Ascending aorta (tissue), 2 donors: Measurements from ENCODE around the gene CHIC1. TPM values are rescaled to one million over a fixed set of nuclear protein-coding genes. Genes with fewer than 3 reads are reported as not detected.
"Not testable (repeated sequence)": the region's sequence is repeated elsewhere in the genome, so short reads cannot be mapped to it uniquely, and the experiment has no call there.

Experiments used
- DNase-seq, 2 donors: peaks; one replicate each; pipeline ENCODE4 v3.0.0-alpha.2; 2019; ENCODE audit warnings: low spot score in 2 of 2
- H3K27ac ChIP-seq, 2 donors: fragments of 200-600 bp; sonication (generic); one replicate each; pipeline ENCODE4 v1.5.1; 2016 to 2017; ENCODE audit warnings: mild to moderate bottlenecking in 1 of 2
- H3K27me3 ChIP-seq: fragments of 200-600 bp; sonication (generic); one replicate; pipeline ENCODE4 v1.5.1; 2017
- H3K36me3 ChIP-seq, 2 donors: fragments of 200-600 bp; sonication (generic); one replicate each; pipeline ENCODE4 v1.5.1; 2016
- H3K4me1 ChIP-seq, 2 donors: fragments of 200-600 bp; sonication (generic); one replicate each; pipeline ENCODE4 v1.5.1; 2016 to 2017; ENCODE audit warnings: mild to moderate bottlenecking in 1 of 2
- H3K4me3 ChIP-seq, 2 donors: fragments of 200-600 bp; sonication (generic); one replicate each; pipeline ENCODE4 v1.5.1; 2016 to 2017; ENCODE audit warnings: mild to moderate bottlenecking in 1 of 2
- H3K9me3 ChIP-seq, 2 donors: fragments of 200-600 bp; sonication (generic); one replicate each; pipeline ENCODE4 v1.5.1; 2016
- intact Hi-C: fragments of 100-400 bp; cut with DNase I; formaldehyde crosslinking; loops from one replicate; pipeline ENCODE4 v1.15.1; 2023
- total RNA-seq: library from RNA; depleted of rRNA; stranded (reverse); fragments of >200 nt; gene quantifications from one replicate; pipeline ENCODE4 v1.1.0, GENCODE V29; 2016
- TF ChIP-seq, protein P1 (sequence below), 3 experiments: fragments of 200-600 bp in 2 of 3; fragments of 450-650 bp in 1 of 3; sonication (generic) in 2 of 3; IDR thresholded peaks; one replicate each; pipeline ENCODE4 v1.5.1; 2016 to 2019; ENCODE audit warnings: antibody characterized with exemption in 3 of 3, mild to moderate bottlenecking in 1 of 3, moderate library complexity in 1 of 3

Gene CHIC1
- total RNA-seq, 1 donor from 2014 or later: 3.7 TPM

DNA sequence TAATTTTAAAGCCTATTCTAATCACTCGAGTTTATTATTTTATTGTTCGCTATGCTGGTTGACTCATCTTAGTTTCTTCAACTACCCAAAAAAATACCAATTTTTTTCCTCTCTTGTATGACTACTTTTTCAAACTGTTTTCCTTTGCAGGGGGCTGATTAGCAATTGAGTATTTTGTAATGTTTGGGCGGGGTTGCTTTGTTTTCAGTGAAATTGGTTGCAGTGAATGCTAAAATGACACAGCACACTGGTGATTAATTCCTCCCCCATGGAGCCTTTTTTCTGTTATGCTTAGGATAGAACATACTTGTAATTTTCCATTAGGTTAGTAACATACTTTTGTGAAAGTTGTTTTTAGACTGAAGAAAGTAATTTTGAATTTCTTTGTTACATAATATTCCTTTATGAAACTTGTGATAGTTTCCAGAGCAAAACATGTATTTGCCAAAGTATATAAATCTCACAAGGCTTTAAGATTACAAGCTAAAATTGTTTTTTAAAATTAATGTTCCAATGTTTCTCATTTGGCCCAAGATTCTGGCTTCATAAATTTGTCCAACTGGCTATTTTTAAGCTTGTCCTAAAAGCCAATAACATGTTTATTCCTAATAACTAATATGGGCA lies 120.4 kb downstream of the CHIC1 start:
- Histone ChIP-seq H3K27ac (no peak overlapping the region), H3K27me3 (no peaks in the 10 kb centered on the region), H3K4me3 (no peak overlapping the region), H3K4me1 (no peaks in the 10 kb centered on the region), H3K36me3 (no peaks in the 10 kb centered on the region), H3K9me3 (no peaks in the 10 kb centered on the region)
- DNase-seq: no peak
- intact Hi-C loops: no loop called here
- TF ChIP-seq, protein P1, sequence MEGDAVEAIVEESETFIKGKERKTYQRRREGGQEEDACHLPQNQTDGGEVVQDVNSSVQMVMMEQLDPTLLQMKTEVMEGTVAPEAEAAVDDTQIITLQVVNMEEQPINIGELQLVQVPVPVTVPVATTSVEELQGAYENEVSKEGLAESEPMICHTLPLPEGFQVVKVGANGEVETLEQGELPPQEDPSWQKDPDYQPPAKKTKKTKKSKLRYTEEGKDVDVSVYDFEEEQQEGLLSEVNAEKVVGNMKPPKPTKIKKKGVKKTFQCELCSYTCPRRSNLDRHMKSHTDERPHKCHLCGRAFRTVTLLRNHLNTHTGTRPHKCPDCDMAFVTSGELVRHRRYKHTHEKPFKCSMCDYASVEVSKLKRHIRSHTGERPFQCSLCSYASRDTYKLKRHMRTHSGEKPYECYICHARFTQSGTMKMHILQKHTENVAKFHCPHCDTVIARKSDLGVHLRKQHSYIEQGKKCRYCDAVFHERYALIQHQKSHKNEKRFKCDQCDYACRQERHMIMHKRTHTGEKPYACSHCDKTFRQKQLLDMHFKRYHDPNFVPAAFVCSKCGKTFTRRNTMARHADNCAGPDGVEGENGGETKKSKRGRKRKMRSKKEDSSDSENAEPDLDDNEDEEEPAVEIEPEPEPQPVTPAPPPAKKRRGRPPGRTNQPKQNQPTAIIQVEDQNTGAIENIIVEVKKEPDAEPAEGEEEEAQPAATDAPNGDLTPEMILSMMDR (IDR thresholded peaks at IDR 0.05): no peak

DNA sequence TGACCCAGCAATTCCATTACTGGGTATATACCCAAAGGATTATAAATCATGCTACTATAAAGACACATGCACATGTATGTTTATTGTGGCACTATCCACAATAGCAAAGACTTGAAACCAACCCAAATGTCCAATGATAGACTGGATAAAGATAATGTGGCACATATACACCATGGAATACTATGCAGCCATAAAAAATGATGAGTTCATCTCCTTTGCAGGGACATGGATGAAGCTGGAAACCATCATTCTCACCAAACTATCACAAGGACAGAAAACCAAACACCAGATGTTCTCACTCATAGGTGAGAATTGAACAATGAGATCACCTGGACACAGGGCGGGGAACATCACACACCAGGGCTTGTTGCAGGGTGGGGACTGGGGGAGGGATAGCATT lies 144.0 kb downstream of the CHIC1 start:
- H3K27ac ChIP-seq, intact Hi-C loops, DNase-seq, H3K4me3 ChIP-seq, H3K36me3 ChIP-seq, H3K27me3 ChIP-seq, H3K4me1 ChIP-seq: not testable (repeated sequence)
- H3K9me3 ChIP-seq: peaks cover 2 to 34% of the 10 kb centered on the region in 2 donors

DNA sequence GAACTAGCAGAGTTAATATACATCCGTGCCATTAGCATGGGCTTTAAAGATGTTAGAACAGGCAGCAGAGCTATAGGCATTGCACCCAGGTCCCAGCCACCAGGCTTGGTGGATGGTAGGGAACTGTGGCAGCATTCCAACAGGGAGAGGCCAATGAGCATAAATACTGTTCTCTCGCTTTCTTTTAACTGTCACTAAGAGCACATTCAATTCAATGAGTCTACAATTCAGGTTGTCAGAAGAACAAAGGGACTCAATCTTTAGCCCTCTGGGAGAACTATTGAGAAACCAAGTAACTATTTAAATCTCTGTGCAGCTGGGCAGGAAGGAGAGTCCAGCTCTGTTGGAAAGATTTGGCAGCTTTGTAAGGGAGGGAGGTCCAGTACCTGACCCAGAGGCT lies 165.6 kb downstream of the CHIC1 start:
- no peaks in the 10 kb centered on the region for H3K9me3 ChIP-seq
- no peak overlapping the region for H3K4me3 ChIP-seq
- no peak overlapping the region for H3K27ac ChIP-seq
- H3K27me3 ChIP-seq: no peaks in the 10 kb centered on the region
- no peak for DNase-seq
- H3K36me3 ChIP-seq: no peaks in the 10 kb centered on the region
- H3K4me1 ChIP-seq: no peaks in the 10 kb centered on the region
- TF ChIP-seq, protein P1 (IDR thresholded peaks at IDR 0.05): no peak
- intact Hi-C loops: no loop called here

Other genes starting within 250 kb of the CHIC1 start
- gene CDX4, start 116.1 kb upstream of the CHIC1 start, total RNA-seq: not detected